Neural progenitor cell (in vitro differentiated cells): ENCODE results near the gene ADGRD1. TPM values are rescaled to one million over a fixed set of nuclear protein-coding genes. Genes with fewer than 3 reads are reported as not detected.

ENCODE experiments used
- DNase-seq: peaks from one replicate; pipeline ENCODE4 v3.0.0-alpha.2; 2016; ENCODE audit warnings: low spot score
- H2AFZ ChIP-seq: fragments of 200-600 bp; sonication (generic); replicated peaks from 2 replicates; pipeline ENCODE4 v1.6.1; 2016; ENCODE audit warnings: antibody characterized with exemption
- H3F3A ChIP-seq: fragments of 200-600 bp; sonication (generic); 2 replicates; pipeline ENCODE4 v1.6.1; 2016; ENCODE audit warnings: antibody characterized with exemption, low read depth
- H3K27ac ChIP-seq: fragments of 200-600 bp; sonication (generic); 2 replicates; pipeline ENCODE4 v1.5.1; 2016; ENCODE audit warnings: mild to moderate bottlenecking
- H3K27me3 ChIP-seq: fragments of 200-600 bp; sonication (generic); 2 replicates; pipeline ENCODE4 v1.6.1; 2016; ENCODE audit warnings: mild to moderate bottlenecking, moderate library complexity
- H3K36me3 ChIP-seq: fragments of 200-600 bp; sonication (generic); 2 replicates; pipeline ENCODE4 v1.5.1; 2016
- H3K4me1 ChIP-seq: fragments of 200-600 bp; sonication (generic); 2 replicates; pipeline ENCODE4 v1.6.1; 2016; ENCODE audit warnings: mixed run types
- H3K4me2 ChIP-seq: fragments of 200-600 bp; sonication (generic); 2 replicates; pipeline ENCODE4 v1.6.1; 2016
- H3K4me3 ChIP-seq: fragments of 200-600 bp; sonication (generic); 2 replicates; pipeline ENCODE4 v1.5.1; 2016
- H3K79me2 ChIP-seq: fragments of 200-600 bp; sonication (generic); 2 replicates; pipeline ENCODE4 v1.6.1; 2016; ENCODE audit warnings: low read depth
- H3K9ac ChIP-seq: fragments of 200-600 bp; sonication (generic); 2 replicates; pipeline ENCODE4 v1.6.1; 2016
- H3K9me3 ChIP-seq: fragments of 200-600 bp; sonication (generic); 2 replicates; pipeline ENCODE4 v1.5.1; 2016; ENCODE audit warnings: low read depth
- H4K20me1 ChIP-seq: fragments of 200-600 bp; sonication (generic); 2 replicates; pipeline ENCODE4 v1.6.1; 2016; ENCODE audit warnings: low read depth
- H3K27ac Mint-ChIP-seq: 3 replicates; pipeline ENCODE4 v1.8.0; 2021; ENCODE audit warnings: mixed read lengths
- H3K27me3 Mint-ChIP-seq: 2 replicates; pipeline ENCODE4 v1.8.0; 2022; ENCODE audit warnings: low read depth, mild to moderate bottlenecking, inconsistent platforms, moderate library complexity, mixed read lengths; ENCODE audit not compliant: insufficient read depth
- H3K36me3 Mint-ChIP-seq: 3 replicates; pipeline ENCODE4 v1.8.0; 2021; ENCODE audit warnings: mixed read lengths
- H3K4me1 Mint-ChIP-seq: 3 replicates; pipeline ENCODE4 v1.8.0; 2021; ENCODE audit warnings: mixed read lengths
- H3K4me3 Mint-ChIP-seq: 3 replicates; pipeline ENCODE4 v1.8.0; 2021; ENCODE audit warnings: mild to moderate bottlenecking, moderate library complexity, mixed read lengths
- H3K9me3 Mint-ChIP-seq: 3 replicates; pipeline ENCODE4 v1.8.0; 2020; ENCODE audit warnings: mixed read lengths
- CTCF ChIP-seq: fragments of 200-600 bp; sonication (generic); IDR thresholded peaks from 2 replicates; pipeline ENCODE4 v1.5.1; 2017; ENCODE audit warnings: antibody characterized with exemption, mild to moderate bottlenecking
- EZH2 ChIP-seq: fragments of 200-600 bp; sonication (generic); IDR thresholded peaks from 2 replicates; pipeline ENCODE4 v1.6.1; 2017; ENCODE audit warnings: antibody characterized with exemption, mild to moderate bottlenecking, moderate library complexity
- EZH2phosphoT487 ChIP-seq: fragments of 200-600 bp; sonication (generic); IDR thresholded peaks from 2 replicates; pipeline ENCODE4 v1.6.1; 2017; ENCODE audit warnings: antibody characterized with exemption
- total RNA-seq: library from RNA; depleted of rRNA; stranded (reverse); fragments of >200 nt; gene quantifications from 2 replicates; pipeline ENCODE4 v1.2.3, GENCODE V29; 2015; ENCODE audit warnings: low replicate concordance

ADGRD1 gene
- total RNA-seq, 1 donor from 2014 or later: not detected

- Histone ChIP-seq H4K20me1 (no peaks in the 10 kb centered on the region), H3K4me3 (no peak overlapping the region), H3K9me3 (no peaks in the 10 kb centered on the region), H3F3A (no peaks in the 10 kb centered on the region), H3K4me2 (no peak overlapping the region), H3K4me1 (no peaks in the 10 kb centered on the region), H3K27me3 (no peaks in the 10 kb centered on the region), H2AFZ (no peak overlapping the region), H3K36me3 (no peaks in the 10 kb centered on the region), H3K79me2 (no peaks in the 10 kb centered on the region), H3K9ac (no peak overlapping the region), H3K27ac (no peak overlapping the region)
- no peaks in the 10 kb centered on the region for H3K9me3 Mint-ChIP-seq
- H3K4me3 Mint-ChIP-seq: peak overlapping the region; percentile 69
- peaks cover 13% of the 10 kb centered on the region for H3K27me3 Mint-ChIP-seq
- H3K27ac Mint-ChIP-seq: no peak overlapping the region
- no peak for TF ChIP-seq EZH2phosphoT487
- no peak for TF ChIP-seq EZH2
- no peak for TF ChIP-seq CTCF
- peaks cover 32% of the 10 kb centered on the region for H3K4me1 Mint-ChIP-seq
- DNase-seq: no peak
- no peaks in the 10 kb centered on the region for H3K36me3 Mint-ChIP-seq
These were observed 181.6 kb downstream of the ADGRD1 start for GRCh38 chr12:131135311-131135785.

GRCh38 chr12:131135786-131136538 lies 182.3 kb downstream of the ADGRD1 start:
- no peaks in the 10 kb centered on the region for H3K9me3 ChIP-seq
- Mint-ChIP-seq H3K27ac (no peak overlapping the region), H3K9me3 (no peaks in the 10 kb centered on the region), H3K4me3 (peak overlapping the region; percentile 69), H3K4me1 (peaks cover 32% of the 10 kb centered on the region), H3K36me3 (no peaks in the 10 kb centered on the region), H3K27me3 (peaks cover 10% of the 10 kb centered on the region)
- no peaks in the 10 kb centered on the region for H4K20me1 ChIP-seq
- H3K4me2 ChIP-seq: no peak overlapping the region
- no peak overlapping the region for H2AFZ ChIP-seq
- no peak overlapping the region for H3K4me3 ChIP-seq
- no peaks in the 10 kb centered on the region for H3K79me2 ChIP-seq
- no peak overlapping the region for H3K9ac ChIP-seq
- no peaks in the 10 kb centered on the region for H3K4me1 ChIP-seq
- no peak overlapping the region for H3K27ac ChIP-seq
- no peaks in the 10 kb centered on the region for H3K27me3 ChIP-seq
- H3F3A ChIP-seq: no peaks in the 10 kb centered on the region
- H3K36me3 ChIP-seq: no peaks in the 10 kb centered on the region
- TF ChIP-seq EZH2: no peak
- TF ChIP-seq EZH2phosphoT487: no peak
- TF ChIP-seq CTCF: no peak
- DNase-seq: no peak

GRCh38 chr12:131136539-131136872 lies 182.8 kb downstream of the ADGRD1 start:
- Histone ChIP-seq H3K9ac (no peak overlapping the region), H3K27ac (no peak overlapping the region)

More at GRCh38 chr12:131136539-131136872, 182.8 kb downstream of the ADGRD1 start:
- Histone ChIP-seq H4K20me1 (no peaks in the 10 kb centered on the region), H2AFZ (no peak overlapping the region), H3K4me1 (peaks cover 4% of the 10 kb centered on the region), H3K27me3 (no peaks in the 10 kb centered on the region), H3K9me3 (no peaks in the 10 kb centered on the region), H3K36me3 (no peaks in the 10 kb centered on the region), H3K4me2 (no peak overlapping the region), H3K4me3 (no peak overlapping the region), H3K79me2 (no peaks in the 10 kb centered on the region), H3F3A (no peaks in the 10 kb centered on the region)
- H3K27me3 Mint-ChIP-seq: peaks cover 10% of the 10 kb centered on the region
- TF ChIP-seq EZH2phosphoT487 (no peak), EZH2 (no peak), CTCF (no peak)
- peaks cover 37% of the 10 kb centered on the region for H3K4me1 Mint-ChIP-seq
- H3K36me3 Mint-ChIP-seq: no peaks in the 10 kb centered on the region
- H3K4me3 Mint-ChIP-seq: no peak overlapping the region
- H3K9me3 Mint-ChIP-seq: no peaks in the 10 kb centered on the region
- peak overlapping the region; percentile 67 for H3K27ac Mint-ChIP-seq
- no peak for DNase-seq
